Measurements from ENCODE around the gene CTNND2. TPM values are rescaled to one million over a fixed set of nuclear protein-coding genes. Genes with fewer than 3 reads are reported as not detected.

The CTNND2 gene
- polyA plus RNA-seq, 3 donors from 2014 or later: not detected

- H3K4me3 Mint-ChIP-seq: no peak overlapping the region
- peaks cover 0 to 5% (median 2%) of the 10 kb centered on the region in 3 donors for H3K27me3 Mint-ChIP-seq (ENCODE audit: low read depth in 3 of 3)
- no peaks in the 10 kb centered on the region for H3K36me3 Mint-ChIP-seq
- H3K27ac Mint-ChIP-seq: peak overlapping the region in 1 of 6 donors; percentile 1
- H3K4me1 Mint-ChIP-seq: peaks cover 8 to 10% of the 10 kb centered on the region in 2 donors
- H3K9me3 Mint-ChIP-seq: peaks cover 0 to 3% (median 0%) of the 10 kb centered on the region in 6 donors
- DNase-seq: no peak
These were observed 379.2 kb downstream of the CTNND2 start for GRCh38 chr5:11525020-11525419.

DNA sequence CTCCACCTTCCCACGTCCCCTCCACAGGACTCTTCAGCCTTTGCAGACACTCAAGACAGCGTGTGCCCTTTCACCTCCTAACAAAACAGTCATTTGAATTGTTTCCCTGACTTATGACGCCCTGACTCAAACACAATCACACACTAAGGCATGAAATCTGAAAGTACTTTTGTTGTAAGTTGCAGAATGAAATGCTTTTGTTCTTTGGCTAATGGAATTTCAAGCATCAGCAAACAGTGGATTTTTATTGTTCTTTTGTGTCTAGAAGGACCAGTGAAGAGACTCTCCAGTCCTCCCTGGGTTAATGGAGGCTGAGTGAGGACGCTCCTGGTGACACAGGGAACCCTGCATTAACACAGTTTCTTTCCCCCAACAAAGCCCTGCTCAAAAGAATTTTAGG lies 380.1 kb downstream of the CTNND2 start:
- DNase-seq: no peak
- H3K27ac Mint-ChIP-seq: no peak overlapping the region
- H3K36me3 Mint-ChIP-seq: no peaks in the 10 kb centered on the region
- peaks cover 0 to 3% (median 0%) of the 10 kb centered on the region in 6 donors for H3K9me3 Mint-ChIP-seq
- peaks cover 0 to 5% (median 2%) of the 10 kb centered on the region in 3 donors for H3K27me3 Mint-ChIP-seq (ENCODE audit: low read depth in 3 of 3)
- H3K4me1 Mint-ChIP-seq: peaks cover 8 to 10% of the 10 kb centered on the region in 2 donors
- H3K4me3 Mint-ChIP-seq: no peak overlapping the region

DNA sequence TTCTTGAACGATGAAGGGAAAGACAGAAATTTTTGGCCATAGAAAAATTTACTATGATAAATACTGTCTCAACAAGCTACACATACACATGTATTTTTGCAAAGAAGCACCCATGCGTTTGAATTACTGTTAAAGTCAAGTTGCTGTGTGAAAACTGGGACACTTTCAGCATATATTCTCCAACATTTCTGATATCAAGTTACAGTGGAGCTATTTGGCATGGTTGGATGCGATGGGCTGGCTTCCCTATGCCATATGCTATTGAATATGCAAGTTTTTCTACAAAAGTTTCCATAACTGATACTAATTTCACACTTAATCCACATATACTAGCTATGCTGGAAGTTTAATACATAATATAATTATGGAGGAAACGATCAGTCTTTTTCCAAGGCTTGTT lies 381.4 kb downstream of the CTNND2 start:
- Mint-ChIP-seq H3K27me3 (ENCODE audit: low read depth in 3 of 3) (peaks cover 0 to 5% (median 2%) of the 10 kb centered on the region in 3 donors), H3K4me3 (no peak overlapping the region), H3K27ac (no peak overlapping the region), H3K4me1 (peaks cover 8 to 10% of the 10 kb centered on the region in 2 donors), H3K9me3 (peaks cover 0 to 3% (median 0%) of the 10 kb centered on the region in 6 donors), H3K36me3 (no peaks in the 10 kb centered on the region)
- no peak for DNase-seq

DNA sequence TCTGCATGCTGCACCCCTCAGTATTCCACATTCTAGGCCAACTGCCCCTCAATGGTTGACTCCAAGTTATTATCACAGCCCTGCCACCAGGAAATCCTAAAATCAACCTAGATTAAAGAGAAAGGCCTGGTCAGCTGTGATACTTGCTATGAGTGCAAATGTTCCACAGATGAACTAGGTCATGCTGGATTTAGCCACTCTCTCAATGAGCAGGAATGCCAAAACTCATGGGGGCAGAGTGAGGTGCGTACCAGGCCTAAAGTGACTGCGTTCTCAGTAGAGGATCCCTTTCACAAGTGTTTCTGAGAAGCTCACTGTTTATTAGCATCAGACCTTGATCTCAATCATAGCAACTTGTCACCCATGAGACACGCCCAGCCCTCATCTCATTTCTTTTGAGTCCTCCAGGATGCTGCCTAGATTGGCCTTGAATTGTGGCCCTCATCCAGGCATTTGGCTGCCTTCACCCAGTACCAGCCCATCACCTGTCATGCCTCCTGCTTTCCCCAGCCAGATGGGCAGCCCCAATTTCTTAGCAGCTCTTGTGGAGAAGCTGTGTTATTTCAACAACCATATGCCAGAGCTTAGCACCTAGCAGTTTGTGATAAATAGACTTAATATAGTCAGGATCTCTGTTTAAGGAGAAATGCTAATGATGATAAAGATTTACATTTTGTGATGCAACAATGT lies 383.9 kb downstream of the CTNND2 start:
- Mint-ChIP-seq H3K36me3 (no peaks in the 10 kb centered on the region), H3K4me3 (no peak overlapping the region)

DNA sequence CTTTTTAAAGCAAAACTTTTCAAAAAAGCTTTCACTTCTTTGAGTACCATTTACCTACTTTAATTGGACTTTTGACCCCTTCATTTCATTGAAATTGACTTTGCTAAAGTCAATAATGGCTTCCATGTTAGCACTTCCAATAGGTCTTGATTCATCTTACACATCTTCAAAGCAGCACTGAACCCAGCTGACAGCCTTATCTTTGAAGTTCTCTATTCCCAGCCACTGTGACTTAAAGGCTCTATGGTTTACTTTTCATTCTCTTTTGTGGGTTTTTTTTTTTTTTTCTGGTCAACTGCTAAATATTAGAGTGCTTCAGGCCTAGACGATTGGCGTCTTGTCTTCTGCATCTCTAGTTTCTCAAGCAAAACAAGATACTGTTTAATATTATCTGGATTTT lies 385.0 kb downstream of the CTNND2 start:
- no peak for DNase-seq
- H3K27ac Mint-ChIP-seq: no peak overlapping the region
- H3K27me3 Mint-ChIP-seq (ENCODE audit: low read depth in 3 of 3): peaks cover 0 to 7% (median 3%) of the 10 kb centered on the region in 3 donors
- H3K9me3 Mint-ChIP-seq: peaks cover 0 to 3% (median 0%) of the 10 kb centered on the region in 6 donors
- no peak overlapping the region for H3K4me3 Mint-ChIP-seq
- H3K36me3 Mint-ChIP-seq: no peaks in the 10 kb centered on the region
- H3K4me1 Mint-ChIP-seq: no peaks in the 10 kb centered on the region

More for the DNA sequence above, 383.9 kb downstream of the CTNND2 start:
- Mint-ChIP-seq H3K4me1 (peaks cover 5 to 7% of the 10 kb centered on the region in 2 donors), H3K27ac (no peak overlapping the region), H3K27me3 (ENCODE audit: low read depth in 3 of 3) (peaks cover 0 to 2% (median 2%) of the 10 kb centered on the region in 3 donors), H3K9me3 (peaks cover 0 to 3% (median 0%) of the 10 kb centered on the region in 6 donors)
- DNase-seq: no peak

- H3K4me1 Mint-ChIP-seq: no peaks in the 10 kb centered on the region
- H3K36me3 Mint-ChIP-seq: no peaks in the 10 kb centered on the region
- no peak overlapping the region for H3K4me3 Mint-ChIP-seq
- H3K9me3 Mint-ChIP-seq: peaks cover 0 to 1% (median 0%) of the 10 kb centered on the region in 6 donors
- H3K27ac Mint-ChIP-seq: no peak overlapping the region
- peaks cover 0 to 5% (median 3%) of the 10 kb centered on the region in 3 donors for H3K27me3 Mint-ChIP-seq (ENCODE audit: low read depth in 3 of 3)
- DNase-seq: no peak
These were observed 385.6 kb downstream of the CTNND2 start for GRCh38 chr5:11518676-11519075.

DNA sequence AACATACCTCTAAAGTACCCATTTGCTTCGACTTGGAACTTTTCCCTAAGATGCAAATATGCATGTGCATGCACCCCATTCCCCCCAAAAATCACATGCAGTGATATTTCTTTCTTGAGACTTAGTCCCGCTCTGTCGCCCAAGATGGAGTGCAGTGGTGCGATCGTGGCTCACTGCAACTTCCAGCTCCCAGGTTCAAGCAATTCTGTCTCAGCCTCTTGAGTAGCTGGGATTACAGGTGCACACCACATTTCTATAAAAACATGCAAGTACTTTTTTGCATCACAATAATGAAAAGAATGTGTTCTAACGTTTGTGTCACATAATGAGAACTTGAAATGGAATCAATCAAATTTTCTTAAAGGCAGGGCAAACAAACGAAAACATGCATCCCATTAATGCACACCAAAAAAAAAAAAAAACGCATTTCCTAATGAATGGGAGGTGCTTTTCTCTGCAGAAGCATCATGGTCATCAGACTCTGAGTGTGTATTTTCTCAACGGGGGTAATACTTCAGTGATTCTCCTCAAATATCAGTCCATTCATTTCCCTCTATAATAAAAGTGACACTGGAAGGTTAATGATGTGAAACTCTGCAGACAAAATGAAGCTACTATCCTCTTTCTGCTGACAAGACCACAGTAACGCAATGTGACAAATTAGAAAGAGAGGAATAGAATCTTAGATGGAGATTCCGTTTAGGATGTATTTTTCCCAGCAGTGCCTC lies 389.4 kb downstream of the CTNND2 start:
- no peak overlapping the region for H3K27ac Mint-ChIP-seq
- H3K4me1 Mint-ChIP-seq: no peaks in the 10 kb centered on the region
- H3K27me3 Mint-ChIP-seq (ENCODE audit: low read depth in 3 of 3): peaks cover 0 to 5% (median 1%) of the 10 kb centered on the region in 3 donors
- DNase-seq: no peak
- H3K4me3 Mint-ChIP-seq: no peak overlapping the region
- no peaks in the 10 kb centered on the region for H3K9me3 Mint-ChIP-seq
- no peaks in the 10 kb centered on the region for H3K36me3 Mint-ChIP-seq

- H3K27ac Mint-ChIP-seq: no peak overlapping the region
These were observed 392.4 kb downstream of the CTNND2 start for GRCh38 chr5:11511878-11512277.

DNA sequence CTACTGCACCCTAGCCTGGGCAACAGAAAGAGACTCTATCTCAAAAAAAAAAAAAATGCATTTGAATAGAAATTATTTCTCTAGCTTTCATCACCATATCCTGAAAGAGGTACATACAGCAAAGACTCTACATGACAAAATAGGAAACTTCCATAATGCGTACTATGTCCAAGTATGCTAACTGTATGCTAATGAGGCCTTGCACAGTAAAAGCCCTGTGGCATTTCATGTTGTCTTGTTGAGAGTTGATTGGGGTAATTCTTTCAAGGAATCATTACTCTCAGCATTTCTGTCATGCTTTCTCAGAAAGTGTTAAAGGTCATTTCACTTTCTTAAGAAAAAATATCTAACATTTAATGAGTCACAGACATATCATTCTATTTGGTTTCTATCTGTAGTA lies 393.4 kb downstream of the CTNND2 start:
- Mint-ChIP-seq H3K4me3 (no peak overlapping the region), H3K27me3 (ENCODE audit: low read depth in 3 of 3) (peaks cover 0 to 5% (median 1%) of the 10 kb centered on the region in 3 donors), H3K36me3 (no peaks in the 10 kb centered on the region), H3K4me1 (no peaks in the 10 kb centered on the region), H3K9me3 (no peaks in the 10 kb centered on the region), H3K27ac (no peak overlapping the region)
- no peak for DNase-seq

More at GRCh38 chr5:11511878-11512277, 392.4 kb downstream of the CTNND2 start:
- Mint-ChIP-seq H3K9me3 (no peaks in the 10 kb centered on the region), H3K27me3 (ENCODE audit: low read depth in 3 of 3) (peaks cover 0 to 5% (median 1%) of the 10 kb centered on the region in 3 donors), H3K4me3 (no peak overlapping the region), H3K4me1 (no peaks in the 10 kb centered on the region), H3K36me3 (no peaks in the 10 kb centered on the region)
- DNase-seq: no peak

GRCh38 chr5:11509793-11510192 lies 394.5 kb downstream of the CTNND2 start:
- DNase-seq: no peak
- no peaks in the 10 kb centered on the region for H3K36me3 Mint-ChIP-seq
- H3K27ac Mint-ChIP-seq: no peak overlapping the region
- H3K9me3 Mint-ChIP-seq: no peaks in the 10 kb centered on the region
- H3K4me1 Mint-ChIP-seq: no peaks in the 10 kb centered on the region
- peaks cover 0 to 4% (median under 1%) of the 10 kb centered on the region in 3 donors for H3K27me3 Mint-ChIP-seq (ENCODE audit: low read depth in 3 of 3)
- H3K4me3 Mint-ChIP-seq: no peak overlapping the region

DNA sequence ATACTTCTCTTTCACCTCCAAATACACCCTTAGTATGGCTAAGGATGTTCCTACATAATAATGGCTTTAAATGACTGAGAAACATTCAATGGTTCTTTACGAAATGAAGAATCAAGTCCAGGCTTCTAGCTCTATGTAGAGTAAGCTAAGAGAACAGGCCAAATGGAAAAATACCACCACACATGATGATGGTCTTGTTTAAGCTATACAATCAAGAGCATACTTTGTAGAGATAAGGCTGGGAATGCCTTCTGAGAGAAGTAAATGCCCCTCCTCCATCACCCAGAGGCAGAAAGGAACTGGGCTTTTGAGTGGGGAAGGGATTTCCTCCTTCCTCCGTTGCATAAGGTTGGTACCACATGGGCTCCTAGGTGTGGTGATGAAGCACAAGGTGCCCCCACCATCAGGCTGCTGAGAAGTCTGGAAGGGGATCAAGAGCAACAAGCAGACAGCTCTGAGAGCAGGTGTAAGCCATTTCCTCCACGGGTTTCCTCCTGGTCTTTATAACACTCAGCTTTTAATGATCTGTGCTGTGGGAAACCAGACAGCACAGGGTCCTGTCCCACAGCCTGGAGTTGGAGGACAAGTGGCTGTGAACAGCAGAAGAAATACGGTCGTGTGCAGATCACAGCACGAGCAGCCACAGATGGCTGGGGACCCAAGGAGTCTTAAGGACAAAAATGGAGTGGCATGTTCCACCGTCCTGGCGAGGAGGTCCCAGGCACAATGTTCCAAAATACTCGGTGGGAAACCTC lies 396.9 kb downstream of the CTNND2 start:
- Mint-ChIP-seq H3K36me3 (no peaks in the 10 kb centered on the region), H3K4me1 (no peaks in the 10 kb centered on the region), H3K9me3 (no peaks in the 10 kb centered on the region), H3K4me3 (no peak overlapping the region), H3K27ac (no peak overlapping the region), H3K27me3 (ENCODE audit: low read depth in 3 of 3) (peaks cover 0 to 2% (median 0%) of the 10 kb centered on the region in 3 donors)
- DNase-seq: no peak

DNA sequence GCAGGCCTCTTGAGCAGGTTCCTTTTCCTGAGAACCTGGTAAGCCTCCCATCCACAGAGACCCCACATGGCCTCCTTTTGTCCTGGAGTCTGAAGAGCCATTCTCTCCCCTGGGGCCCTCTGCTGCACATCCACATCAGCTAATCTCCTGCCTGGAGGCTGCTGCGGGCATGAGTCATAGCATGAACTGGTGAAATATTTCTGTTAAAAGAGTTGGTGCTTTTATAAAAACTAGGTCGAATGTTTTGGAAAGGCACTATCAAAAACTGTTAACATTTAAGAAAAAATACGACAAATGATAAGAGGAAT lies 399.4 kb downstream of the CTNND2 start:
- peaks cover 0 to 2% (median 0%) of the 10 kb centered on the region in 3 donors for H3K27me3 Mint-ChIP-seq (ENCODE audit: low read depth in 3 of 3)
- no peak overlapping the region for H3K4me3 Mint-ChIP-seq
- no peak overlapping the region for H3K27ac Mint-ChIP-seq
- H3K9me3 Mint-ChIP-seq: no peaks in the 10 kb centered on the region
- DNase-seq: no peak
- H3K36me3 Mint-ChIP-seq: no peaks in the 10 kb centered on the region
- H3K4me1 Mint-ChIP-seq: no peaks in the 10 kb centered on the region

DNA sequence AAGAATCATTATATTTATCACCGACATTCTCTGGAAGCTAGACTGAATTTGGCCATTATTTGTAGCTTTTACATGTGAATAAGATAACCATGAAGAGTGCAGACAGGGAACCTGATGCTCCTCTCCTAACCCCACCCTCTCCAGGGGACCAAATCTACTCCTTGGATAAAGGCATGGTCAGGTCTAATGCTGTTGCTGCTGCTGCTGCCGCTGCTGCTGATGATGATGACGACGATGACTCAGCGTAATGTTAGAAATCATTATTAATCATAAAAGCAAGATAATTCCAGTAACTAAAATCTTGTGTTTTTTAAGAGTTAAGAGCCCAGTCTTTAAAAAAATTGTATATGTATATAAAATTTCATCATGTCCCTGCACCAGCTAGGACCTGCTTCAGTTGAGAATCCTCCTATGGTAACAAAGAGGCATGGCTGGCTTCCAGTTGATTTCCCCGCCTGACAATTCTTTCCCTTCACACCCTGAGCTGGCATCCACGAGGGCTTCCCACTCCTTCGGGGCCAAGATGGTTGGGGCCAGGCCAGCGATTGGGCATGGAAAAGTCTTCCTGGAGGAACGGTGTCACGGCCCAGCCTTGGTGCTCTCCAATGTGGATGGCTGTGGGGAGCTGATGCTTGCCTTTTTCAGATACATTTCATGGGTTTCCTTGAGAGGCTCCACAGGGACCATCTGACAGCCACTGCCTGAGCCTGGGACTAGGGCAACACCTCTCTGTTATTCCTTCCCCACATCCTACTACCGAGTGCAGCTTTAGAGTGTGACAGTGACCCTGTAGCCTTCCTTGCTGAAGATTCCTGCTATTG lies 400.0 kb downstream of the CTNND2 start:
- Mint-ChIP-seq H3K4me1 (no peaks in the 10 kb centered on the region), H3K27ac (no peak overlapping the region), H3K4me3 (no peak overlapping the region), H3K36me3 (no peaks in the 10 kb centered on the region), H3K27me3 (ENCODE audit: low read depth in 3 of 3) (peaks cover 0 to 2% (median 0%) of the 10 kb centered on the region in 3 donors), H3K9me3 (no peaks in the 10 kb centered on the region)
- no peak for DNase-seq
